Kidney (tissue), 14 donors: Measurements from ENCODE around the gene XPR1. TPM values are rescaled to one million over a fixed set of nuclear protein-coding genes. Genes with fewer than 3 reads are reported as not detected.

Source experiments
- DNase-seq, 5 donors: peaks; one replicate each; pipeline ENCODE4 v3.0.0-alpha.2; 2013 to 2020
- FAIRE-seq: peaks from 2 replicates; lab custom pipeline; 2012; peaks lifted over from hg19 to GRCh38; lab: Jason Lieb, UNC
- H3K27ac ChIP-seq, 2 donors: one replicate each; pipeline ENCODE4 v1.7.0; 2013; ENCODE audit warnings: low read depth in 2 of 2, low read length in 2 of 2, inconsistent platforms in 1 of 2
- H3K27me3 ChIP-seq: one replicate; pipeline ENCODE4 v1.7.1; 2013; ENCODE audit warnings: low read length, inconsistent platforms; ENCODE audit not compliant: control insufficient read depth, insufficient read depth
- H3K36me3 ChIP-seq, 3 donors: one replicate each; pipeline versions ENCODE4 v1.7.0 to v1.7.1; 2013; ENCODE audit warnings: low read length in 3 of 3, control low read depth in 1 of 3, inconsistent platforms in 1 of 3; ENCODE audit not compliant: insufficient read depth in 3 of 3, control insufficient read depth in 2 of 3
- H3K4me1 ChIP-seq, 3 donors: one replicate each; pipeline versions ENCODE4 v1.7.0 to v1.7.1; 2013; ENCODE audit warnings: low read length in 3 of 3, inconsistent platforms in 1 of 3, low read depth in 1 of 3; ENCODE audit not compliant: control insufficient read depth in 2 of 3, insufficient read depth in 2 of 3
- H3K4me3 ChIP-seq, 3 donors: one replicate each; pipeline versions ENCODE4 v1.7.0 to v1.8.1; 2013; ENCODE audit warnings: low read length in 3 of 3, control low read depth in 1 of 3, inconsistent platforms in 1 of 3
- H3K9ac ChIP-seq, 3 donors: one replicate each; pipeline versions ENCODE4 v1.7.0 to v1.7.1; 2013; ENCODE audit warnings: low read length in 3 of 3, control low read depth in 1 of 3, inconsistent platforms in 1 of 3
- H3K9me3 ChIP-seq, 3 donors: one replicate each; pipeline versions ENCODE4 v1.7.0 to v1.7.1; 2013; ENCODE audit warnings: low read length in 3 of 3, control low read depth in 1 of 3, inconsistent platforms in 1 of 3; ENCODE audit not compliant: control insufficient read depth in 2 of 3, insufficient read depth in 1 of 3
- intact Hi-C: fragments of 100-400 bp; cut with DNase I; formaldehyde crosslinking; loops from one replicate; pipeline ENCODE4 v1.11.1; 2022
- polyA plus RNA-seq: library from polyadenylated mRNA; stranded (reverse); fragments of 350-450 nt; fragmentation: Illumina TruSeq; extraction: RNeasy Lipid Tissue Mini Kit (QIAGEN cat#74804); gene quantifications from one replicate; pipeline ENCODE4 v1.2.3, GENCODE V29; 2014; ENCODE audit warnings: low read depth, low replicate concordance; ENCODE audit not compliant: insufficient read depth
- total RNA-seq: library from RNA; stranded (reverse); fragmentation: NEBNext Ultra II Directional; extraction: Animal tissue kit (Norgen Biotek cat#: 25700); gene quantifications from one replicate; pipeline ENCODE4 v1.2.1, GENCODE V29; 2021
- TF ChIP-seq, protein P1 (sequence below): IDR thresholded peaks from 3 replicates; pipeline ENCODE4 v1.5.1; 2012; ENCODE audit warnings: mild to moderate bottlenecking, moderate library complexity, borderline replicate concordance; ENCODE audit not compliant: insufficient read depth; ENCODE audit errors: extremely low read depth
- donor health status: control.
- donor health status: control.
- donor health status: control.
- donor health status: control.
- donor health status: control.
- donor health status: DM: yes; HTN: yes; CAD: no.
- donor health status: Normal renal cell carcinoma (clear cell type).

The XPR1 gene
- total and polyA plus RNA-seq, 2 donors from 2014 or later: 10.9 to 33.5 TPM

DNA sequence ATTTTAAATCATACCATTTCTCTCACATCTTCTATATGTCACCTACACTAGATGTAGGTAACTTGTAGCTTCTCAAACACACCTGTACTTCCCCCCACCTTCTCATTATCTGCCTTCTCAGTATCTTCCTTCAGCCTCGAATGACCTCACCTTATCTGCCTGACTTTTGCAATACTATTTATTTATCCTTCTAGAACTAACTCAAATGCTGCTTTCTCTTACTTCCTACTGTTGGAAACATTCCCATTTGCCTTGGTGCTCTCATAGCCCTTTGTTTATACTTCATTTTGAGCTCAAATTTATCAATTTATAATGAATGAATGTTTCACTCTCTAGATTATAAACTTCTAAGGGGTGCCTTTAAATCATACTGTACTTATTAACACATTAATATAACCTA lies 230.5 kb downstream of the XPR1 start:
- no peak for DNase-seq
- TF ChIP-seq, protein P1, sequence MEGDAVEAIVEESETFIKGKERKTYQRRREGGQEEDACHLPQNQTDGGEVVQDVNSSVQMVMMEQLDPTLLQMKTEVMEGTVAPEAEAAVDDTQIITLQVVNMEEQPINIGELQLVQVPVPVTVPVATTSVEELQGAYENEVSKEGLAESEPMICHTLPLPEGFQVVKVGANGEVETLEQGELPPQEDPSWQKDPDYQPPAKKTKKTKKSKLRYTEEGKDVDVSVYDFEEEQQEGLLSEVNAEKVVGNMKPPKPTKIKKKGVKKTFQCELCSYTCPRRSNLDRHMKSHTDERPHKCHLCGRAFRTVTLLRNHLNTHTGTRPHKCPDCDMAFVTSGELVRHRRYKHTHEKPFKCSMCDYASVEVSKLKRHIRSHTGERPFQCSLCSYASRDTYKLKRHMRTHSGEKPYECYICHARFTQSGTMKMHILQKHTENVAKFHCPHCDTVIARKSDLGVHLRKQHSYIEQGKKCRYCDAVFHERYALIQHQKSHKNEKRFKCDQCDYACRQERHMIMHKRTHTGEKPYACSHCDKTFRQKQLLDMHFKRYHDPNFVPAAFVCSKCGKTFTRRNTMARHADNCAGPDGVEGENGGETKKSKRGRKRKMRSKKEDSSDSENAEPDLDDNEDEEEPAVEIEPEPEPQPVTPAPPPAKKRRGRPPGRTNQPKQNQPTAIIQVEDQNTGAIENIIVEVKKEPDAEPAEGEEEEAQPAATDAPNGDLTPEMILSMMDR: no peak
- Histone ChIP-seq H3K9ac (no peak overlapping the region), H3K4me3 (no peak overlapping the region), H3K27ac (no peak overlapping the region), H3K27me3 (no peaks in the 10 kb centered on the region), H3K9me3 (no peaks in the 10 kb centered on the region), H3K4me1 (peaks cover 0 to 3% (median 0%) of the 10 kb centered on the region in 3 donors), H3K36me3 (peaks cover 2 to 5% (median 3%) of the 10 kb centered on the region in 3 donors)
- no peak for FAIRE-seq
- intact Hi-C loops: no loop called here

DNA sequence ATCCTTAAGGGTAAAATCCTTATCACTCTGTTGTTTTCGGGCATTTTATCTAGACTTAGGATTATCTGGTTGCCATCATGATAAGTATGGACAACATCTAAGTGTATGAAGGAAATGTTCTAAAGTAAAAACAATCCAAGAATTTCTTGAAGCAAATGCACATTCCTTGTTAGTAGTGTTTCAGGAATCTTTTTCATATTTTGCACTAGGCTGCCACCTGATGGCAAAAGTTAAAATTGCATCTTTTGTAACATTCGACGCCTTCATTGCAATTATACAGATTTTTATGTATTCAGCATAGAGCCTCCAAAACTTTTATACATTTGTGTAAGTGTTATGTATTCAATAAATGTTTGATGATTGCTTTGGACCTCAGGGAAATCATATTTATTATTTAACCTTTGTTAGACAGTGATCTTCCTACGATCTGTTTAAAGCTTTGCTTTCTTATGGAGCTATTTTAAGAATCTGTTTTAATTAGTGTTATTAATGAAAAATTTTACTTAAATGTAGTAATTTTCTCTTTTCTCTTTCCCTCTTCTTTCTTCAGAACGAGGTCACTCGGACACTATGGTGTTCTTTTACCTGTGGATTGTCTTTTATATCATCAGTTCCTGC lies 231.4 kb downstream of the XPR1 start:
- TF ChIP-seq, protein P1: peak; percentile 86
- peaks cover 0 to 3% (median 0%) of the 10 kb centered on the region in 3 donors for H3K4me1 ChIP-seq
- H3K27ac ChIP-seq: no peak overlapping the region
- no peak overlapping the region for H3K4me3 ChIP-seq
- no peak overlapping the region for H3K9ac ChIP-seq
- FAIRE-seq (peak; percentile 93), DNase-seq (peak in 3 of 5 donors; percentile 30 to 81 (median 72))
- H3K9me3 ChIP-seq: no peaks in the 10 kb centered on the region
- H3K27me3 ChIP-seq: no peaks in the 10 kb centered on the region
- peaks cover 2 to 5% (median 3%) of the 10 kb centered on the region in 3 donors for H3K36me3 ChIP-seq
- intact Hi-C loops: no loop called here

DNA sequence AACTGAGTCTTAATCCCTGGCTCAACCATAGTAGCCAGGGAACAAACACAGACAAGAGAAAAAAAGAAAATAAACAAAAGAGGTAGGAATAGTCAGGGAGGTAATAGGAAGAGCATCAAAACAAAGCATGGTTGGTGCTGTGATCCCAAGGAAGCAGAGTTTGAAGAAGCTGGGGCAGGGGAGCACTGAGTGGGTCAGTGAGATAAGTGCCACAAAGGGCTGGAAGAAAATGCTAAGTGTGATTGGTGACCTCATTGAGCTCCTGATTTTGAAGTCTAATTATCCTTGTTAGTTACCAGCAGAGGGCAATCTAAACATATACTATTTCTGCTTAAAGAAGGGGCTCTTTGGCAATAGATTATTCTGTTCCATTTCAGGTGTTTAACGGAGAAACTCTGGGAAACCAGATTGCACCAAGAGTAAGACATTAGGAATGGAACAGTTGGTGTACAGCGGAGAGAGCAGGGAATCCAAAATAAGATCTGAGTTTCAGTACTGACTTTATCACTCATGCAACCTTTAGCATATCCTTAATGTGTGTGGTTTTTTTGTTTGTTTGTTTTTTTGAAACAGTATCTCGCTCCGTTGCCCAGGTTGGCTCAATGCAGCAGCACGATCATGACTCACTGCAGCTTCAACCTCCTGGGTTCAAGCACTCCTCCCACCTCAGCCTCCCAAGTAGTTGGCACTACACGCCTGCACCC lies 250.1 kb downstream of the XPR1 start:
- H3K9me3 ChIP-seq: no peaks in the 10 kb centered on the region
- FAIRE-seq (no peak), DNase-seq (peak in 2 of 5 donors; percentile 65 to 66)
- no peak overlapping the region for H3K27ac ChIP-seq
- H3K4me3 ChIP-seq: no peak overlapping the region
- peaks cover 0 to 15% (median 6%) of the 10 kb centered on the region in 3 donors for H3K36me3 ChIP-seq
- TF ChIP-seq, protein P1: peak; percentile 20
- no peak overlapping the region for H3K9ac ChIP-seq
- H3K4me1 ChIP-seq: no peaks in the 10 kb centered on the region
- no peaks in the 10 kb centered on the region for H3K27me3 ChIP-seq
- intact Hi-C loops: loop anchor here (10.0 kb wide), 1 partner anchor 283 kb away; no protein-coding TSS in a partner anchor
